Ishikawa (cell line): ENCODE results near the gene RGS14.

ENCODE experiments used
- CEBPB ChIP-seq: IDR thresholded peaks from 2 replicates; pipeline ENCODE4 v1.6.1; 2012
- CREB1 ChIP-seq: IDR thresholded peaks from 2 replicates; pipeline ENCODE4 v1.6.1; 2012; ENCODE audit warnings: low read depth
- EGR1 ChIP-seq: IDR thresholded peaks from 2 replicates; pipeline ENCODE4 v1.6.1; 2012
- EP300 ChIP-seq: IDR thresholded peaks from 2 replicates; pipeline ENCODE4 v1.6.1; 2012; ENCODE audit warnings: borderline replicate concordance
- FOXM1 ChIP-seq: IDR thresholded peaks from 2 replicates; pipeline ENCODE4 v1.6.1; 2012; ENCODE audit warnings: low read depth, borderline replicate concordance
- MAX ChIP-seq: IDR thresholded peaks from 2 replicates; pipeline ENCODE4 v1.6.1; 2012
- NFIC ChIP-seq: IDR thresholded peaks from 2 replicates; pipeline ENCODE4 v1.6.1; 2012
- RAD21 ChIP-seq: IDR thresholded peaks from 2 replicates; pipeline ENCODE4 v1.6.1; 2012; ENCODE audit warnings: low read depth
- REST ChIP-seq: IDR thresholded peaks from 2 replicates; pipeline ENCODE4 v1.6.1; 2012; ENCODE audit warnings: low read depth, mild to moderate bottlenecking
- TAF1 ChIP-seq: IDR thresholded peaks from 2 replicates; pipeline ENCODE4 v1.6.1; 2012; ENCODE audit warnings: low read depth, mild to moderate bottlenecking
- TCF12 ChIP-seq: IDR thresholded peaks from 2 replicates; pipeline ENCODE4 v1.6.1; 2012; ENCODE audit warnings: low read depth
- TEAD4 ChIP-seq: IDR thresholded peaks from 2 replicates; pipeline ENCODE4 v1.6.1; 2012
- USF1 ChIP-seq: IDR thresholded peaks from 2 replicates; pipeline ENCODE4 v1.6.1; 2012
- YY1 ChIP-seq: IDR thresholded peaks from 2 replicates; pipeline ENCODE4 v1.6.1; 2012; ENCODE audit warnings: low read depth
- ZBTB7A ChIP-seq: IDR thresholded peaks from 2 replicates; pipeline ENCODE4 v1.6.1; 2012; ENCODE audit warnings: low read depth

RGS14 gene

GRCh38 chr5:177313561-177314259 is 44.0 kb upstream of the RGS14 start:
- TF ChIP-seq REST, result no peak
- TF ChIP-seq TAF1, result no peak
- no peak for TF ChIP-seq EGR1
- TF ChIP-seq YY1, result no peak
- TF ChIP-seq ZBTB7A, result no peak
- TF ChIP-seq TCF12, result no peak
- TF ChIP-seq TEAD4, result no peak
- no peak for TF ChIP-seq CREB1
- TF ChIP-seq MAX, result no peak
- no peak for TF ChIP-seq CEBPB
- TF ChIP-seq FOXM1, result no peak
- TF ChIP-seq USF1, result no peak
- no peak for TF ChIP-seq RAD21
- no peak for TF ChIP-seq EP300

GRCh38 chr5:177314376-177315342 is 43.1 kb upstream of the RGS14 start:
- TF ChIP-seq EP300 (no peak), EGR1 (no peak), CREB1 (no peak), CEBPB (no peak), TEAD4 (no peak), RAD21 (no peak), NFIC (no peak), FOXM1 (no peak), REST (no peak), MAX (no peak), ZBTB7A (no peak), YY1 (no peak), TCF12 (no peak), TAF1 (no peak), USF1 (no peak)

- TF ChIP-seq REST (no peak), MAX (no peak), RAD21 (no peak), EGR1 (no peak), ZBTB7A (no peak), TCF12 (no peak), EP300 (no peak), YY1 (no peak), USF1 (no peak), CEBPB (no peak), TAF1 (no peak), FOXM1 (no peak), CREB1 (no peak), TEAD4 (no peak), NFIC (no peak)
Observed at GRCh38 chr5:177315411-177315810, 42.3 kb upstream of the RGS14 start.
